DOHH2 (cell line): ENCODE results near the gene PDE8B.

Experiments used
- H3F3A ChIP-seq: fragments of 200-600 bp; sonication (generic), shearing (Covaris generic); 2 replicates; pipeline ENCODE4 v1.6.0; 2016; ENCODE audit warnings: antibody characterized with exemption, mild to moderate bottlenecking; ENCODE audit not compliant: control insufficient read depth, insufficient read depth
- H3K27ac ChIP-seq: fragments of 200-600 bp; sonication (generic); 2 replicates; pipeline ENCODE4 v1.5.1; 2014; ENCODE audit warnings: low read depth, mild to moderate bottlenecking, low read length, moderate library complexity
- H3K27me3 ChIP-seq: fragments of 200-600 bp; sonication (generic); 2 replicates; pipeline ENCODE4 v1.6.1; 2014; ENCODE audit warnings: mild to moderate bottlenecking, low read length, mixed read lengths; ENCODE audit not compliant: control insufficient read depth
- H3K36me3 ChIP-seq: fragments of 200-600 bp; sonication (generic); 2 replicates; pipeline ENCODE4 v1.6.1; 2014; ENCODE audit warnings: mild to moderate bottlenecking, low read length, moderate library complexity, mixed read lengths; ENCODE audit not compliant: control insufficient read depth
- H3K4me1 ChIP-seq: fragments of 200-600 bp; sonication (generic); 2 replicates; pipeline ENCODE4 v1.6.1; 2014; ENCODE audit warnings: mild to moderate bottlenecking, low read length, mixed read lengths; ENCODE audit not compliant: control insufficient read depth
- H3K4me2 ChIP-seq: fragments of 200-600 bp; sonication (generic); 2 replicates; pipeline ENCODE4 v1.6.0; 2014; ENCODE audit warnings: mild to moderate bottlenecking, low read length, moderate library complexity
- H3K4me3 ChIP-seq: fragments of 200-600 bp; sonication (generic); 2 replicates; pipeline ENCODE4 v1.5.1; 2014; ENCODE audit warnings: mild to moderate bottlenecking, low read length, mixed read lengths
- H3K79me2 ChIP-seq: fragments of 200-600 bp; sonication (generic); 2 replicates; pipeline ENCODE4 v1.6.1; 2014; ENCODE audit warnings: mild to moderate bottlenecking, low read length, mixed read lengths; ENCODE audit not compliant: control insufficient read depth
- H3K9me2 ChIP-seq: fragments of 200-600 bp; sonication (generic); replicated peaks from 2 replicates; pipeline ENCODE4 v1.6.1; 2014; ENCODE audit warnings: mild to moderate bottlenecking, low read length, mixed read lengths; ENCODE audit not compliant: control insufficient read depth
- H3K9me3 ChIP-seq: fragments of 200-600 bp; sonication (generic); 2 replicates; pipeline ENCODE4 v1.6.1; 2014; ENCODE audit warnings: antibody characterized with exemption, low read length, mixed read lengths; ENCODE audit not compliant: control insufficient read depth, insufficient read depth
- H4K20me1 ChIP-seq: fragments of 200-600 bp; sonication (generic); 2 replicates; pipeline ENCODE4 v1.6.0; 2014; ENCODE audit warnings: low read depth, mild to moderate bottlenecking, antibody characterized with exemption, low read length, moderate library complexity; ENCODE audit not compliant: control insufficient read depth, insufficient read depth
- CTCF ChIP-seq: fragments of 200-600 bp; sonication (generic); IDR thresholded peaks from one replicate; pipeline ENCODE4 v1.5.1; 2014; ENCODE audit warnings: antibody characterized with exemption, mild to moderate bottlenecking, low read depth, low read length; ENCODE audit not compliant: poor library complexity, severe bottlenecking
- EZH2phosphoT487 ChIP-seq: fragments of 200-600 bp; sonication (generic); IDR thresholded peaks from 2 replicates; pipeline ENCODE4 v1.6.1; 2017; ENCODE audit warnings: borderline replicate concordance, mild to moderate bottlenecking, antibody characterized with exemption, low read length, moderate library complexity, mixed read lengths

Gene PDE8B

GRCh38 chr5:77231471-77232138 lies 21.1 kb downstream of the PDE8B start:
- H3F3A ChIP-seq = no peaks in the 10 kb centered on the region
- no peaks in the 10 kb centered on the region for H3K79me2 ChIP-seq
- H3K9me2 ChIP-seq = no peaks in the 10 kb centered on the region
- H4K20me1 ChIP-seq = no peaks in the 10 kb centered on the region
- TF ChIP-seq EZH2phosphoT487 = no peak
- no peaks in the 10 kb centered on the region for H3K9me3 ChIP-seq
- H3K27me3 ChIP-seq = peaks cover 3% of the 10 kb centered on the region; the same call in 1 of the 2 replicates
- H3K4me2 ChIP-seq = peak overlapping the region; percentile 45
- no peak overlapping the region for H3K27ac ChIP-seq
- H3K4me3 ChIP-seq = 0 out of 2 replicates have a peak overlapping the region, but pooled peaks have one; percentile 10
- peaks cover 11% of the 10 kb centered on the region for H3K4me1 ChIP-seq
- H3K36me3 ChIP-seq = no peaks in the 10 kb centered on the region

- no peaks in the 10 kb centered on the region for H3K9me3 ChIP-seq
- no peak overlapping the region for H3K4me3 ChIP-seq
These were observed 22.3 kb downstream of the PDE8B start for GRCh38 chr5:77232574-77233358.

GRCh38 chr5:77235846-77236721 lies 25.6 kb downstream of the PDE8B start:
- no peaks in the 10 kb centered on the region for H4K20me1 ChIP-seq
- no peaks in the 10 kb centered on the region for H3K36me3 ChIP-seq
- H3K27ac ChIP-seq = no peak overlapping the region
- TF ChIP-seq CTCF (no peak), EZH2phosphoT487 (no peak)
- no peaks in the 10 kb centered on the region for H3F3A ChIP-seq
- H3K4me3 ChIP-seq = no peak overlapping the region
- peaks cover 7% of the 10 kb centered on the region for H3K4me1 ChIP-seq
- no peaks in the 10 kb centered on the region for H3K79me2 ChIP-seq
- H3K4me2 ChIP-seq = no peak overlapping the region
- no peaks in the 10 kb centered on the region for H3K9me2 ChIP-seq
- H3K27me3 ChIP-seq = 0 out of 2 replicates have a peak, but pooled peaks cover 3% of the 10 kb centered on the region
- H3K9me3 ChIP-seq = no peaks in the 10 kb centered on the region

More at GRCh38 chr5:77232574-77233358, 22.3 kb downstream of the PDE8B start:
- Histone ChIP-seq H3F3A (no peaks in the 10 kb centered on the region), H3K4me2 (no peak overlapping the region), H3K36me3 (no peaks in the 10 kb centered on the region), H3K27me3 (no peaks in the 10 kb centered on the region), H3K79me2 (no peaks in the 10 kb centered on the region), H3K4me1 (peaks cover 11% of the 10 kb centered on the region), H3K9me2 (no peaks in the 10 kb centered on the region), H4K20me1 (no peaks in the 10 kb centered on the region), H3K27ac (no peak overlapping the region)
- TF ChIP-seq CTCF = no peak
- TF ChIP-seq EZH2phosphoT487 = no peak
